H9 (cell line): ENCODE results near the gene ARPC5. TPM values are rescaled to one million over a fixed set of nuclear protein-coding genes. Genes with fewer than 3 reads are reported as not detected.

Experiments used
- DNase-seq: peaks from one replicate; pipeline ENCODE4 v3.0.0-alpha.2; 2017
- H2AFZ ChIP-seq: one replicate; pipeline ENCODE4 v1.6.1; 2013; ENCODE audit warnings: mild to moderate bottlenecking, low read length, control low read depth, moderate library complexity
- H2AK5ac ChIP-seq: 2 replicates; pipeline ENCODE4 v1.6.1; 2013; ENCODE audit warnings: low read length, control low read depth, mixed read lengths; ENCODE audit not compliant: insufficient read length
- H2BK120ac ChIP-seq: one replicate; pipeline ENCODE4 v1.6.1; 2013; ENCODE audit warnings: low read depth, mild to moderate bottlenecking, low read length, control low read depth, inconsistent platforms; ENCODE audit not compliant: poor library complexity, severe bottlenecking
- H2BK12ac ChIP-seq: 2 replicates; pipeline ENCODE4 v1.6.1; 2013; ENCODE audit warnings: low read length, control low read depth, mixed read lengths, low read depth; ENCODE audit not compliant: insufficient read length
- H2BK15ac ChIP-seq: 2 replicates; pipeline ENCODE4 v1.6.1; 2013; ENCODE audit warnings: low read depth, low read length, control low read depth
- H2BK20ac ChIP-seq: one replicate; pipeline ENCODE4 v1.6.1; 2013; ENCODE audit warnings: low read depth, mild to moderate bottlenecking, low read length, control low read depth, inconsistent platforms; ENCODE audit not compliant: poor library complexity, severe bottlenecking
- H2BK5ac ChIP-seq: 2 replicates; pipeline ENCODE4 v1.6.1; 2013; ENCODE audit warnings: low read length, control low read depth, mixed read lengths; ENCODE audit not compliant: insufficient read length
- H3K14ac ChIP-seq: 2 replicates; pipeline ENCODE4 v1.6.1; 2013; ENCODE audit warnings: low read length, control low read depth; ENCODE audit not compliant: insufficient read depth
- H3K18ac ChIP-seq: 2 replicates; pipeline ENCODE4 v1.6.1; 2013; ENCODE audit warnings: low read depth, mild to moderate bottlenecking, mixed read lengths, low read length, control low read depth; ENCODE audit not compliant: insufficient read length
- H3K23ac ChIP-seq: 2 replicates; pipeline ENCODE4 v1.6.1; 2013; ENCODE audit warnings: low read length, control low read depth, mixed read lengths, low read depth; ENCODE audit not compliant: insufficient read length
- H3K23me2 ChIP-seq: 2 replicates; pipeline ENCODE4 v1.6.1; 2013; ENCODE audit warnings: low read depth, mild to moderate bottlenecking, mixed read lengths, low read length, control low read depth; ENCODE audit not compliant: insufficient read length, poor library complexity, severe bottlenecking
- H3K27ac ChIP-seq: 2 replicates; pipeline ENCODE4 v1.5.1; 2013; ENCODE audit warnings: low read length, control low read depth, mixed read lengths, low read depth; ENCODE audit not compliant: insufficient read length
- H3K27me3 ChIP-seq: 2 replicates; pipeline ENCODE4 v1.6.1; 2013; ENCODE audit warnings: low read length, control low read depth, inconsistent platforms; ENCODE audit not compliant: insufficient read depth
- H3K4ac ChIP-seq: 2 replicates; pipeline ENCODE4 v1.6.1; 2013; ENCODE audit warnings: low read depth, mild to moderate bottlenecking, control low read depth, inconsistent platforms, low read length, moderate library complexity
- H3K4me1 ChIP-seq: 2 replicates; pipeline ENCODE4 v1.6.1; 2013; ENCODE audit warnings: low read length, control low read depth, inconsistent platforms; ENCODE audit not compliant: insufficient read depth
- H3K4me2 ChIP-seq: 2 replicates; pipeline ENCODE4 v1.6.1; 2013; ENCODE audit warnings: low read length, control low read depth, mixed read lengths; ENCODE audit not compliant: insufficient read length, insufficient read depth
- H3K56ac ChIP-seq: 2 replicates; pipeline ENCODE4 v1.6.1; 2013; ENCODE audit warnings: low read depth, mild to moderate bottlenecking, mixed read lengths, low read length, control low read depth; ENCODE audit not compliant: insufficient read length
- H3K79me1 ChIP-seq: 2 replicates; pipeline ENCODE4 v1.6.1; 2013; ENCODE audit warnings: low read depth, mild to moderate bottlenecking, moderate library complexity, low read length, control low read depth, inconsistent platforms; ENCODE audit not compliant: insufficient read depth, poor library complexity, severe bottlenecking
- H3K79me2 ChIP-seq: 2 replicates; pipeline ENCODE4 v1.6.1; 2013; ENCODE audit warnings: low read length, control low read depth, inconsistent platforms; ENCODE audit not compliant: insufficient read depth
- H3K9ac ChIP-seq: 2 replicates; pipeline ENCODE4 v1.6.1; 2013; ENCODE audit warnings: low read length, control low read depth, mixed read lengths; ENCODE audit not compliant: insufficient read length; ENCODE audit errors: extremely low read depth
- H3K9me3 ChIP-seq: one replicate; pipeline ENCODE4 v1.6.1; 2013; ENCODE audit warnings: low read depth, low read length, inconsistent platforms; ENCODE audit not compliant: control insufficient read depth
- H3T11ph ChIP-seq: one replicate; pipeline ENCODE4 v1.6.1; 2013; ENCODE audit warnings: mild to moderate bottlenecking, low read length, control low read depth, inconsistent platforms
- H4K20me1 ChIP-seq: one replicate; pipeline ENCODE4 v1.6.1; 2013; ENCODE audit not compliant: control insufficient read depth, insufficient read length, insufficient read depth
- H4K5ac ChIP-seq: 2 replicates; pipeline ENCODE4 v1.6.1; 2013; ENCODE audit warnings: low read depth, mild to moderate bottlenecking, mixed read lengths, low read length, control low read depth; ENCODE audit not compliant: insufficient read length
- H4K8ac ChIP-seq: replicated peaks from 2 replicates; pipeline ENCODE4 v1.6.1; 2013; ENCODE audit warnings: low read length, control low read depth, mixed read lengths, low read depth; ENCODE audit not compliant: insufficient read length
- H4K91ac ChIP-seq: 2 replicates; pipeline ENCODE4 v1.6.1; 2013; ENCODE audit warnings: low read depth, mild to moderate bottlenecking, moderate library complexity, mixed read lengths, low read length, control low read depth; ENCODE audit not compliant: insufficient read length
- H3K27ac Mint-ChIP-seq, 3 experiments: 2 replicates in 2 of 3; 3 replicates in 1 of 3; pipeline ENCODE4 v1.8.0; 2020 to 2021; ENCODE audit warnings: mixed read lengths in 3 of 3, mild to moderate bottlenecking in 1 of 3, moderate library complexity in 1 of 3
- H3K27me3 Mint-ChIP-seq: 2 replicates; pipeline ENCODE4 v1.8.0; 2021; ENCODE audit warnings: low read depth, mild to moderate bottlenecking, moderate library complexity, mixed read lengths
- H3K36me3 Mint-ChIP-seq, 3 experiments: 2 replicates in 2 of 3; 3 replicates in 1 of 3; pipeline ENCODE4 v1.8.0; 2020 to 2021; ENCODE audit warnings: low read depth in 3 of 3, mixed read lengths in 3 of 3; ENCODE audit not compliant: insufficient read depth in 1 of 3
- H3K4me1 Mint-ChIP-seq, 2 experiments: 2 replicates each; pipeline ENCODE4 v1.8.0; 2020; ENCODE audit warnings: mixed read lengths in 2 of 2
- H3K4me3 Mint-ChIP-seq, 2 experiments: 2 replicates in 1 of 2; 3 replicates in 1 of 2; pipeline ENCODE4 v1.8.0; 2020 to 2021; ENCODE audit warnings: mild to moderate bottlenecking in 2 of 2, mixed read lengths in 2 of 2, moderate library complexity in 1 of 2
- H3K9me3 Mint-ChIP-seq, 2 experiments: 2 replicates in 1 of 2; 3 replicates in 1 of 2; pipeline ENCODE4 v1.8.0; 2020; ENCODE audit warnings: mild to moderate bottlenecking in 2 of 2, mixed read lengths in 2 of 2, moderate library complexity in 1 of 2
- CTCF ChIP-seq: fragments of 200-600 bp; sonication (generic); conservative IDR thresholded peaks from 3 replicates; pipeline ENCODE4 v1.8.0; 2021; ENCODE audit warnings: antibody characterized with exemption, mild to moderate bottlenecking
- WGBS: extraction: QIAGEN DNeasy Blood & Tissue Kit; methylation state at CpG from one replicate; pipeline ENCODE4 v1.1.7; 2013; ENCODE audit warnings: missing lambda C conversion rate, low lambda C conversion rate, mixed read lengths; ENCODE audit not compliant: insufficient read length; ENCODE audit errors: extremely low coverage; 5-methylcytosine and 5-hydroxymethylcytosine counted together
- total RNA-seq: library from RNA; stranded (reverse); gene quantifications from 2 replicates; pipeline ENCODE4 v1.2.1, GENCODE V29; 2021

The ARPC5 gene
- total RNA-seq, 1 experiment from 2014 or later, result 67.7 TPM

GRCh38 chr1:183635099-183635605 lies 431 bp downstream of the ARPC5 start:
- H3K36me3 Mint-ChIP-seq, result peaks cover 6 to 9% (median 8%) of the 10 kb centered on the region in 3 experiments; a peak in 6 of 7 replicates
- peaks cover 4% of the 10 kb centered on the region for H3K23me2 ChIP-seq
- DNase-seq, result no peak
- no peak overlapping the region for H2BK120ac ChIP-seq
- H4K20me1 ChIP-seq, result no peaks in the 10 kb centered on the region
- H2BK12ac ChIP-seq, result no peak overlapping the region
- no peaks in the 10 kb centered on the region for H3K79me2 ChIP-seq
- H2BK20ac ChIP-seq, result no peak overlapping the region
- no peaks in the 10 kb centered on the region for H3K9me3 Mint-ChIP-seq
- H3K9me3 ChIP-seq, result no peaks in the 10 kb centered on the region
- H3K4me1 ChIP-seq, result no peaks in the 10 kb centered on the region
- no peak overlapping the region for H3K23ac ChIP-seq
- H3K14ac ChIP-seq, result peak overlapping the region; percentile 59; the same call in 1 of the 2 replicates
- peak overlapping the region; percentile 48 for H3K9ac ChIP-seq
- H3K27ac ChIP-seq, result no peak overlapping the region
- H3K27me3 Mint-ChIP-seq, result peaks cover 14% of the 10 kb centered on the region
- no peak overlapping the region for H4K91ac ChIP-seq
- peak overlapping the region; percentile 84 to 98 (median 98) for H3K27ac Mint-ChIP-seq
- H3K56ac ChIP-seq, result no peak overlapping the region
- no peak overlapping the region for H3T11ph ChIP-seq
- peak overlapping the region; percentile 31 for H3K18ac ChIP-seq
- no peak overlapping the region for H4K5ac ChIP-seq
- H2BK5ac ChIP-seq, result no peak overlapping the region
- H2BK15ac ChIP-seq, result no peak overlapping the region
- no peaks in the 10 kb centered on the region; the same call in 1 of the 2 replicates for H3K27me3 ChIP-seq
- H2AFZ ChIP-seq, result no peak overlapping the region
- H3K4me2 ChIP-seq, result peak overlapping the region; percentile 57
- H3K79me1 ChIP-seq, result no peaks in the 10 kb centered on the region
- peak overlapping the region; percentile 99 to 100 for H3K4me3 Mint-ChIP-seq
- no peak for TF ChIP-seq CTCF
- no peak overlapping the region for H3K4ac ChIP-seq
- no CpG with 5 or more reads among the region's 42 CpGs for WGBS
- H4K8ac ChIP-seq, result no peak overlapping the region
- H3K4me1 Mint-ChIP-seq, result peaks cover 35 to 36% of the 10 kb centered on the region in 2 experiments
- H2AK5ac ChIP-seq, result no peak overlapping the region
